GM18505 (cell line): Measurements from ENCODE around the gene P3H2.

ENCODE experiments used
- ATAC-seq: cut with Tn5 transposase; IDR thresholded peaks from one replicate; pipeline ENCODE4 v1.9.1; 2021; ENCODE audit not compliant: unreplicated experiment
- POLR2A ChIP-seq: IDR thresholded peaks from 4 replicates; pipeline ENCODE4 v1.6.1; 2011; ENCODE audit warnings: borderline replicate concordance; ENCODE audit not compliant: insufficient read depth, insufficient read length; ENCODE audit errors: extremely low read depth

Gene P3H2

GRCh38 chr3:190003681-190004123 is 117.0 kb downstream of the P3H2 start:
- ATAC-seq: no peak
- no peak for TF ChIP-seq POLR2A

DNA sequence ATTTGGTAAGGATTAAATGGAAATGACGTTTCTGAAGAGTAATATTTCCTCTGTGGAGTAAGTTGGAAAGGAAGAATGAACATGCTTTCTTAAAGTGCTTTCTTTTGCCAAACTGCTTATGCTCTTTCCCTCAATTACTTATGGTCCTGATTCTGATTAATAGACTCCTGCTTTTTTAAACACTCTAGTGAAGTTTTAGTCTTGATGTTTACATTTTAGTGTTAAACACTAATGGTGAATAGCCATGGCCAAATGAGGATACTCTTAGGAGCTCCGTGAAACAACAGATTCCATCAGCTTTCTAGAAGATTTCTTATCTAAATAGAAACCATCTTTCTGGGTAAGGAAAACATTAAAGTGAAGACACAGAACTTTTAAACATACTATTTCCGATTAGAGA is 117.6 kb downstream of the P3H2 start:
- TF ChIP-seq POLR2A: no peak
- ATAC-seq: no peak

DNA sequence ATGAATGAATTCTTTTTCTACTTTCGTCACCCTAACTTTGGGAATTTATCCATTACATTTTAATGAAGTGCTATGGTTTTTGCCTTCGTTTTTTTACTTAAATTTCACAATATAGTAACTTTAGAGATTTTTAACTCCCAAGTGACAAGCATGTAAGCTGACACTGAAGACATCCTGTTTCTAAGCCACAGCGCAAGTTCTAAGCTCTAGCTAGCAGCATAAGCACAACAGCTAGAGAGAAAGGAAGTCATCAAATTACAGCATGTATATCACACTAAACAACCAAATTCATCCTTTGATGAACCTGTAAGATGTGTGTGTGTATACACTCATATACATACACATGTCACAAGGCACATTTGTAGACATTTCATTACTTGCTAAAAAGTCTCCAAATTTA is 119.3 kb downstream of the P3H2 start:
- no peak for TF ChIP-seq POLR2A
- no peak for ATAC-seq

DNA sequence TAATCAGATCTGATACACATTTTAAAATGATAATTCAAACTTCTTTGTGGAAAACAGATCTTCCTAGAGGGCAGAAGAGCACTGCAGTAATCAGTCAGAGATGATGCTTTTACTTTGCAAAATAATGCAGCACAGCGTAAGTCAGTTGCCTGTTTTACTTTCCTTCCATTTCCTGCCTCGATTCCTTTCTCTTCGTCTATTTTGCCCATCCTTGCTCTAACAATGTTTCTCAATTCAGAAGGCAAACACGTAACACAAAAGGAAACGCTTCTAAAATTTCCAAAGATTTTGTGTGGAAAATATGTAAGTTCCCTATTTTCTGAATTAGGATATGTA is 119.9 kb downstream of the P3H2 start:
- no peak for TF ChIP-seq POLR2A
- no peak for ATAC-seq

GRCh38 chr3:190000187-190000860 is 120.4 kb downstream of the P3H2 start:
- no peak for ATAC-seq
- TF ChIP-seq POLR2A: no peak

DNA sequence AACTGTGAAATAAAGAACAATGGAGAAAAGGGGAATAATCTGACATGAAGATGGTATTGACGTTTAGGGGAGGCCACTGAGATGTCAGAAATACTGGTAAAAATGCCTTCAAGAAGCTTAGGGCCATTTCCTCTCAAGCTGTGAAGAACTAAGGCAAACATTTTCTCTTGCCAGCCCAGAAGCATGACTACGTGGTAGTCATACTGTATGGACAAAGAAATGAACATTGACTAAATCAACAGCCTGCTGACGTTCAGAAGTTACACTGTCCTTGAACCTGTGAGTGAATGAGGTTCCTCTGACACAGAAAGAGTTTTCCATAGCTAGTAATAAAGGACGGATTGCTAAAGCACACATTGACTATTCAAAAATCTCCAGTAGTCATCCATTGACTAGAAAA is 121.0 kb downstream of the P3H2 start:
- no peak for ATAC-seq
- no peak for TF ChIP-seq POLR2A

- ATAC-seq: no peak
- no peak for TF ChIP-seq POLR2A
These were observed 125.6 kb downstream of the P3H2 start for GRCh38 chr3:189995129-189995528.

GRCh38 chr3:189990826-189991225 is 129.9 kb downstream of the P3H2 start:
- TF ChIP-seq POLR2A: no peak
- ATAC-seq: no peak

- ATAC-seq: no peak
- TF ChIP-seq POLR2A: no peak
These were observed 131.8 kb downstream of the P3H2 start for GRCh38 chr3:189988854-189989253.

GRCh38 chr3:189988322-189988721 is 132.4 kb downstream of the P3H2 start:
- TF ChIP-seq POLR2A: no peak
- ATAC-seq: no peak

DNA sequence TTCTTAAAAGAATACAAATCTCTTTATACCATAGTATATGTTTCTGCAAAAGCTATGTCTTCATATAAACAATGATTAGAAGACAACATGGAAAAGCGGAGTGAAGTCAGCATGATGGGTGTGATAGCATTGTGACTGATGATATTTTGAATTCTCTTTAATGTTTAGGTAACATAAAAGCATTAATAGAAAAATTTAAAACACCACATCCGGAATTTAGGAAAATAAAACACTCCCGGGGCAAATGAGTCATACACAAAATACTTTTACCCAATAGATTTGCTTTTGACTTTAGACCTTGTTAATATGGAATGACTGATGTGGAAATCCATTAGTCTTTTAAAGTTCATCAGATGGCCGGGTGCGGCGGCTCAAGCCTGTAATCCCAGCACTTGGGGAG is 134.7 kb downstream of the P3H2 start:
- ATAC-seq: no peak
- TF ChIP-seq POLR2A: no peak

GRCh38 chr3:189983612-189984011 is 137.1 kb downstream of the P3H2 start:
- no peak for TF ChIP-seq POLR2A
- ATAC-seq: no peak

GRCh38 chr3:189982321-189982945 is 138.3 kb downstream of the P3H2 start:
- TF ChIP-seq POLR2A: no peak

DNA sequence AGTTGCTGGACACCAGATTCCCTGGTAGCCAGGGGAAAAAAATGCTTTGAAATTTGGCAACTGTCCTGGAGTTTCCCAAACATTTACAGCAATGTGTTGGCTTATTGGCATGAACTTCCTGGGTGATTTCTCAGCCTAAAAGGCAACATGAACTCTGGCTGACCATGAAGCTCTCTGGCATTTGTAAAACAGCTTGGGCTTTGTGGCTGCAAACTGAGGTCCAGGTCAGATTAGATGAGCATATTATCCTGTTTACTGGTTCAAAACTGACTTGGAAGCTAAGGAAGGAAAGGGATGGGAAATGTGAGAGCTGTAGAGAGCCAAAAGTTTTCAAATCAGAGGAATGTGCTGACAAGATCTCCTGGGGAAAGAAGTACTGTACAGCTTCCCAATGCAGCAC is 139.0 kb downstream of the P3H2 start:
- no peak for TF ChIP-seq POLR2A
- ATAC-seq: no peak

More at GRCh38 chr3:189982321-189982945, 138.3 kb downstream of the P3H2 start:
- ATAC-seq: no peak
